HepG2 (cell line): ENCODE data around the gene TMEM235. TPM values are rescaled to one million over a fixed set of nuclear protein-coding genes. Genes with fewer than 3 reads are reported as not detected.

Experiments used
- ARHGAP35 ChIP-seq: sonication (generic); formaldehyde crosslinking; IDR thresholded peaks from 2 replicates; pipeline ENCODE4 v1.9.0; 2022; ENCODE audit warnings: mild to moderate bottlenecking, inconsistent platforms, moderate library complexity, missing genetic modification reagents, borderline replicate concordance
- CSRNP1 ChIP-seq: sonication (generic); formaldehyde crosslinking; IDR thresholded peaks from 2 replicates; pipeline ENCODE4 v1.8.1; 2023; ENCODE audit warnings: mild to moderate bottlenecking, missing genetic modification reagents
- FOXM1 ChIP-seq: sonication (generic); formaldehyde crosslinking; IDR thresholded peaks from 2 replicates; pipeline ENCODE4 v1.5.0; 2020; ENCODE audit warnings: missing genetic modification reagents
- HIVEP1 ChIP-seq: sonication (generic); formaldehyde crosslinking; IDR thresholded peaks from 2 replicates; pipeline ENCODE4 v1.4.0; 2020; ENCODE audit warnings: mild to moderate bottlenecking, missing genetic modification reagents
- KDM5A ChIP-seq: fragments of 200-600 bp; sonication (generic); IDR thresholded peaks from 2 replicates; pipeline ENCODE4 v1.7.0; 2018; ENCODE audit warnings: antibody characterized with exemption, mild to moderate bottlenecking, low read length, borderline replicate concordance
- KIAA2018 ChIP-seq: sonication (generic); formaldehyde crosslinking; IDR thresholded peaks from 2 replicates; pipeline ENCODE4 v1.5.0; 2020; ENCODE audit warnings: mild to moderate bottlenecking, missing genetic modification reagents, borderline replicate concordance
- MIXL1 ChIP-seq: IDR thresholded peaks from 2 replicates; pipeline ENCODE4 v1.6.1; 2016
- NFE2L1 ChIP-seq: sonication (generic); formaldehyde crosslinking; IDR thresholded peaks from 2 replicates; pipeline ENCODE4 v1.4.0; 2020; ENCODE audit warnings: missing genetic modification reagents, mild to moderate bottlenecking, borderline replicate concordance
- RELA ChIP-seq: sonication (generic); formaldehyde crosslinking; IDR thresholded peaks from 2 replicates; pipeline ENCODE4 v1.4.0; 2020; ENCODE audit warnings: missing genetic modification reagents
- SKIL ChIP-seq: sonication (generic); formaldehyde crosslinking; IDR thresholded peaks from 2 replicates; pipeline ENCODE4 v1.8.0; 2022; ENCODE audit warnings: missing genetic modification reagents, mild to moderate bottlenecking, moderate library complexity, borderline replicate concordance
- U2AF1 ChIP-seq: fragments of 200-400 bp; formaldehyde crosslinking; optimal IDR thresholded peaks from 2 replicates; pipeline ENCODE3; 2017; ENCODE audit warnings: mild to moderate bottlenecking, low read depth, low read length
- ZFP41 ChIP-seq: sonication (generic); formaldehyde crosslinking; IDR thresholded peaks from 2 replicates; pipeline ENCODE4 v1.4.0; 2020; ENCODE audit warnings: mild to moderate bottlenecking, missing genetic modification reagents, borderline replicate concordance
- ZNF143 ChIP-seq: sonication (generic); formaldehyde crosslinking; IDR thresholded peaks from 2 replicates; pipeline ENCODE4 v1.4.0; 2020; ENCODE audit warnings: missing genetic modification reagents
- ZNF430 ChIP-seq: sonication (generic); formaldehyde crosslinking; IDR thresholded peaks from 2 replicates; pipeline ENCODE4 v1.9.0; 2021; ENCODE audit warnings: mild to moderate bottlenecking, missing genetic modification reagents
- ZNF740 ChIP-seq: sonication (generic); formaldehyde crosslinking; IDR thresholded peaks from 2 replicates; pipeline ENCODE4 v1.4.0; 2020; ENCODE audit warnings: missing genetic modification reagents
- ZNF780A ChIP-seq: sonication (generic); formaldehyde crosslinking; IDR thresholded peaks from 2 replicates; pipeline ENCODE4 v1.8.0; 2022; ENCODE audit warnings: mild to moderate bottlenecking, missing genetic modification reagents, moderate library complexity
- polyA plus RNA-seq, 8 experiments: library from polyadenylated mRNA; depleted of rRNA in 3 of 8; stranded (reverse) in 7 of 8; unstranded in 1 of 8; fragments of >200 nt; fragmentation: Illumina TruSeq in 4 of 8; extraction: Trizol in 4 of 8; gene quantifications; 2 replicates each; pipeline versions ENCODE4 v1.2.1 to v1.2.3, GENCODE V29; 2011 to 2016; ENCODE audit warnings: low read depth in 4 of 8, missing spikeins in 1 of 8, mixed read lengths in 1 of 8; ENCODE audit not compliant: insufficient read depth in 1 of 8
- total RNA-seq, 5 experiments: library from RNA; depleted of rRNA; stranded (reverse); fragments of >200 nt; fragmentation: Illumina TruSeq; extraction: Trizol; gene quantifications; 2 replicates each; pipeline ENCODE4 v1.2.3, GENCODE V29; 2016; ENCODE audit warnings: low read depth in 1 of 5

TMEM235 gene
- total and polyA plus RNA-seq, 2 of the 13 experiments (the other 11 are each of a cell fraction or from before 2014, with no cell fraction given), result not detected

GRCh38 chr17:78253946-78254672, 22.7 kb downstream of the TMEM235 start (continued):
- TF ChIP-seq KIAA2018 (CRISPR knock-in tag) (no peak), ZNF780A (CRISPR knock-in tag) (no peak), ZFP41 (peak; percentile 74; the same call in 1 of the 2 replicates), CSRNP1 (CRISPR knock-in tag) (peak; percentile 79; the same call in 1 of the 2 replicates), ZNF740 (CRISPR knock-in tag) (no peak), NFE2L1 (0 out of 2 replicates have a peak, but pooled peaks have one; percentile 71), RELA (CRISPR knock-in tag) (peak; percentile 93), MIXL1 (CRISPR knock-in tag) (0 out of 2 replicates have a peak, but pooled peaks have one; percentile 14), U2AF1 (no peak), FOXM1 (peak; percentile 59; the same call in 1 of the 2 replicates), HIVEP1 (CRISPR knock-in tag) (peak; percentile 83; the same call in 1 of the 2 replicates), ARHGAP35 (CRISPR knock-in tag) (peak; percentile 93; the same call in 1 of the 2 replicates), SKIL (CRISPR knock-in tag) (peak; percentile 42; the same call in 1 of the 2 replicates), ZNF143 (peak; percentile 95), KDM5A (no peak), ZNF430 (no peak)
